Fibroblast of mammary gland (primary cell): ENCODE results near the gene KLF7.
"Not testable (repeated sequence)": the region's sequence is repeated elsewhere in the genome, so short reads cannot be mapped to it uniquely, and the experiment has no call there.

Experiments used
- DNase-seq: peaks from one replicate; pipeline ENCODE4 v3.0.0-alpha.2; 2010; ENCODE audit warnings: low read depth
- H3K4me3 ChIP-seq: 2 replicates; pipeline ENCODE4 v1.5.1; 2011; ENCODE audit warnings: low read depth, mild to moderate bottlenecking, low read length, moderate library complexity; ENCODE audit not compliant: control insufficient read depth
- TF ChIP-seq, protein P1 (sequence below): conservative IDR thresholded peaks from 2 replicates; pipeline ENCODE4 v1.5.1; 2011; ENCODE audit warnings: low read depth, low read length, inconsistent platforms; ENCODE audit not compliant: control insufficient read depth, insufficient read depth

Gene KLF7

DNA sequence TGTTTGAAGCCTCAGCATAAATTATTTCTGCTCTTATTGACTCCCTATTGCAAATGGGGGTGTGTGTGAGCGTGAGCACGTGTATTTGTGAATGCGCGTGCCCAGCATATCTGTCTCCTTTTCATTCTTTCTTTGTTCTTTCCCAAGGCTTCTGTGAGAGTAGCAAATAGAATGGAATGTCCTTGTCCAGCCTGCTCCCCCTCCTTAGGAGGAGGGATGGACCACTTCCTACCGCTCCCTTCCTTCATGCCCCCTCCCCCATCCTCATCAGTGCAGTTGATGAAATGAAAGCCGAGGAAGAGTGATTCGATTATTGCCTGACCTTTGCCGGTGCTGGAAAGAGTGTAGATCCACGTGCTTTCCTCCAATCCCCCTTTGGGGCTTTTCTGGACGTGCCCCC is 124.5 kb downstream of the KLF7 start:
- peak overlapping the region; percentile 21 for H3K4me3 ChIP-seq
- TF ChIP-seq, protein P1, sequence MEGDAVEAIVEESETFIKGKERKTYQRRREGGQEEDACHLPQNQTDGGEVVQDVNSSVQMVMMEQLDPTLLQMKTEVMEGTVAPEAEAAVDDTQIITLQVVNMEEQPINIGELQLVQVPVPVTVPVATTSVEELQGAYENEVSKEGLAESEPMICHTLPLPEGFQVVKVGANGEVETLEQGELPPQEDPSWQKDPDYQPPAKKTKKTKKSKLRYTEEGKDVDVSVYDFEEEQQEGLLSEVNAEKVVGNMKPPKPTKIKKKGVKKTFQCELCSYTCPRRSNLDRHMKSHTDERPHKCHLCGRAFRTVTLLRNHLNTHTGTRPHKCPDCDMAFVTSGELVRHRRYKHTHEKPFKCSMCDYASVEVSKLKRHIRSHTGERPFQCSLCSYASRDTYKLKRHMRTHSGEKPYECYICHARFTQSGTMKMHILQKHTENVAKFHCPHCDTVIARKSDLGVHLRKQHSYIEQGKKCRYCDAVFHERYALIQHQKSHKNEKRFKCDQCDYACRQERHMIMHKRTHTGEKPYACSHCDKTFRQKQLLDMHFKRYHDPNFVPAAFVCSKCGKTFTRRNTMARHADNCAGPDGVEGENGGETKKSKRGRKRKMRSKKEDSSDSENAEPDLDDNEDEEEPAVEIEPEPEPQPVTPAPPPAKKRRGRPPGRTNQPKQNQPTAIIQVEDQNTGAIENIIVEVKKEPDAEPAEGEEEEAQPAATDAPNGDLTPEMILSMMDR: no peak
- peak; percentile 15 for DNase-seq

GRCh38 chr2:207040696-207041095 is 125.1 kb downstream of the KLF7 start:
- no peak overlapping the region for H3K4me3 ChIP-seq
- DNase-seq: no peak
- TF ChIP-seq, protein P1: no peak

- TF ChIP-seq, protein P1: no peak
- DNase-seq: no peak
- no peak overlapping the region for H3K4me3 ChIP-seq
Observed at GRCh38 chr2:207039225-207039624, 126.5 kb downstream of the KLF7 start.

DNA sequence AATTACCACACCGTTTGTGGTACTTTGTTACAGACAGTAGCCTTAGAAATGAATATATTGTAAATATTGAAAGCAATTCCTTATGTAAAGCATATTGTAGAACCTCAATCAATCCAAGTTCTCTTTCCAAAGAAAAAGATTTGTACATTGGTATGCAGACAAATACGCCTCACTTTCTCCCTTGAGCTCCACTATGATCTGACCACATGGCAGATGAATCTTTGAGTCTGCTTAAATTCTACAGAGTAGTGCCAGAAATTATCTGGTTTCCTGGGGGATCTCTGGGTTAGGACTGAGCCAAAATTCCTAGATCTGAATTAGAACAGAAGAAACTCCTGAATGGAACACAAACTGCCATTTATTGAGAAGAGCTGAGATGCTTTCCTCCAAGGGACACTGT is 127.4 kb downstream of the KLF7 start:
- DNase-seq: peak; percentile 7
- TF ChIP-seq, protein P1: no peak
- H3K4me3 ChIP-seq: no peak overlapping the region

DNA sequence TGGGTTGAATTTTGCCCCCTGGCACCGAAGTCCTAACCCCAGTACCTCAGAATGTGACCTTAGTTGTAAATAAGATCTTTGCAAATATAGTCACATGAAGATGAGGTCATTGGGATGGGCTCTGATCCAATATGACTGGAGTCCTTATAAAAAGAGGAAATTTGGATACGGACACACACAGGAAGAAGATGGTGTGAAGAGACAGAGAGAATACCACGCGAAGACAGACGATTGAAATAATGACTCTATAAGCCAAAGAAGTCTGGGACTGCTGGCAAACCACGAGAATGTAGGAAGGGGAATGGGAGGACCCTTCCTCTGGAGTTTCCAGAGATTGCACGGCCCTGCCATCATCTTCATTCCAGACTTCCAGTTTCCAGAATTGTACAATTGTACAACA is 127.9 kb downstream of the KLF7 start:
- peak; percentile 57 for DNase-seq
- no peak overlapping the region for H3K4me3 ChIP-seq

GRCh38 chr2:207037023-207037422 is 128.7 kb downstream of the KLF7 start:
- H3K4me3 ChIP-seq, DNase-seq: not testable (repeated sequence)

More for the DNA sequence above, 127.9 kb downstream of the KLF7 start:
- TF ChIP-seq, protein P1: no peak

DNA sequence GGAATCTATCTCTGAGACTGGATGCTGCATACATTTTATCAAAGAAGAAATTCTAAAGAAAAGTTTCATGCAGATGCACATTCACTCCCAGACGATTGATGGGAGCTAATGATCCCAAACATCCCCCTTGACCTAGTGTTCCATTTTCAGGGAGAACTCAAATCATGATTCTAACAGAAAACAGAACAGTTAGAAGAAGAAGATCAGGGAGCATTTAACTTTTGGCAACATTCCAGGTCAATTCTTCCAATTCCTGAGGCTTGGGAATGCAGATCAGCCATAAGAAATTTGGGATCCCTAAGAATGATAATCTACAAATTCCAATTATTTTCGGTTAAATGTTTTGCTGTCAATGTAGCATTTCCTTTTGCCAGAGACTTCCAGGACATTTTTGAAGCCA is 129.9 kb downstream of the KLF7 start:
- TF ChIP-seq, protein P1: no peak
- DNase-seq: no peak
- no peak overlapping the region for H3K4me3 ChIP-seq
